GM23248 (cell line): Measurements from ENCODE around the gene CBFA2T2. TPM values are rescaled to one million over a fixed set of nuclear protein-coding genes. Genes with fewer than 3 reads are reported as not detected.
A peak's percentile ranks its signal among the peaks of the same experiment; 100 is the strongest.
"Not testable (repeated sequence)": the region's sequence is repeated elsewhere in the genome, so short reads cannot be mapped to it uniquely, and the experiment has no call there.

Experiments
- DNase-seq: peaks from one replicate; pipeline ENCODE4 v3.0.0-alpha.2; 2015
- H2AFZ ChIP-seq: fragments of 200-600 bp; sonication (generic); 2 replicates; pipeline ENCODE4 v1.6.1; 2016; ENCODE audit warnings: antibody characterized with exemption
- H3F3A ChIP-seq: fragments of 200-600 bp; sonication (generic); 2 replicates; pipeline ENCODE4 v1.6.1; 2016; ENCODE audit warnings: mild to moderate bottlenecking, antibody characterized with exemption, mixed run types; ENCODE audit not compliant: insufficient read depth
- H3K27ac ChIP-seq: fragments of 200-600 bp; sonication (generic); 2 replicates; pipeline ENCODE4 v1.5.1; 2016; ENCODE audit warnings: mild to moderate bottlenecking
- H3K27me3 ChIP-seq: fragments of 200-600 bp; sonication (generic); replicated peaks from 2 replicates; pipeline ENCODE4 v1.6.1; 2016; ENCODE audit warnings: mild to moderate bottlenecking; ENCODE audit not compliant: insufficient read depth
- H3K36me3 ChIP-seq: fragments of 200-600 bp; sonication (generic); 2 replicates; pipeline ENCODE4 v1.6.1; 2016; ENCODE audit warnings: low read depth, mild to moderate bottlenecking
- H3K4me1 ChIP-seq: fragments of 200-600 bp; sonication (generic); 2 replicates; pipeline ENCODE4 v1.6.1; 2016; ENCODE audit warnings: mild to moderate bottlenecking; ENCODE audit not compliant: insufficient read depth
- H3K4me2 ChIP-seq: fragments of 200-600 bp; sonication (generic); one replicate; pipeline ENCODE4 v1.6.1; 2016; ENCODE audit warnings: mild to moderate bottlenecking; ENCODE audit not compliant: unreplicated experiment
- H3K4me3 ChIP-seq: fragments of 200-600 bp; sonication (generic); 2 replicates; pipeline ENCODE4 v1.5.1; 2016; ENCODE audit warnings: mild to moderate bottlenecking
- H3K79me2 ChIP-seq: fragments of 200-600 bp; sonication (generic); 2 replicates; pipeline ENCODE4 v1.6.1; 2016; ENCODE audit warnings: mild to moderate bottlenecking; ENCODE audit not compliant: insufficient read depth
- H3K9ac ChIP-seq: fragments of 200-600 bp; sonication (generic); 2 replicates; pipeline ENCODE4 v1.6.1; 2016; ENCODE audit warnings: mild to moderate bottlenecking
- H3K9me2 ChIP-seq: fragments of 200-600 bp; sonication (generic); 2 replicates; pipeline ENCODE4 v1.6.1; 2016; ENCODE audit warnings: mixed run types, mild to moderate bottlenecking, moderate library complexity; ENCODE audit not compliant: insufficient read depth
- H3K9me3 ChIP-seq: fragments of 200-600 bp; sonication (generic); one replicate; pipeline ENCODE4 v1.6.1; 2017; ENCODE audit warnings: low read depth
- H4K20me1 ChIP-seq: fragments of 200-600 bp; sonication (generic); 2 replicates; pipeline ENCODE4 v1.6.0; 2016; ENCODE audit not compliant: insufficient read depth
- EZH2 ChIP-seq: fragments of 200-600 bp; sonication (generic); IDR thresholded peaks from 2 replicates; pipeline ENCODE4 v1.6.1; 2018; ENCODE audit warnings: antibody characterized with exemption, mild to moderate bottlenecking; ENCODE audit not compliant: insufficient read depth, poor library complexity, severe bottlenecking
- EZH2phosphoT487 ChIP-seq: fragments of 200-600 bp; sonication (generic); IDR thresholded peaks from 2 replicates; pipeline ENCODE4 v1.6.1; 2018; ENCODE audit warnings: antibody characterized with exemption, moderate library complexity, mild to moderate bottlenecking, low read depth; ENCODE audit not compliant: insufficient read depth
- WGBS, 2 experiments: methylation state at CpG; one replicate each; pipeline ENCODE4 v1.1.6; 2015 to 2017; ENCODE audit warnings: low lambda C conversion rate in 2 of 2, low coverage in 1 of 2; ENCODE audit errors: missing lambda C conversion rate in 2 of 2; 5-methylcytosine and 5-hydroxymethylcytosine counted together
- in situ Hi-C: fragments of 300-500 bp; cut with MboI; formaldehyde crosslinking; loops from 2 replicates; pipeline ENCODE4 v1.15.0; 2020
- polyA plus RNA-seq: library from polyadenylated mRNA; unstranded; fragments of >200 nt; fragmentation: Nextera tagmentation; extraction: Ambion mirVana; gene quantifications from 2 replicates; pipeline ENCODE4 v1.2.1, GENCODE V29; 2016
- total RNA-seq: library from RNA; depleted of rRNA; stranded (reverse); fragments of >200 nt; shearing (Covaris generic); gene quantifications from 2 replicates; pipeline ENCODE4 v1.2.3, GENCODE V29; 2014

Gene CBFA2T2
- total and polyA plus RNA-seq, 2 experiments from 2014 or later = 5.3 to 8.7 TPM

DNA sequence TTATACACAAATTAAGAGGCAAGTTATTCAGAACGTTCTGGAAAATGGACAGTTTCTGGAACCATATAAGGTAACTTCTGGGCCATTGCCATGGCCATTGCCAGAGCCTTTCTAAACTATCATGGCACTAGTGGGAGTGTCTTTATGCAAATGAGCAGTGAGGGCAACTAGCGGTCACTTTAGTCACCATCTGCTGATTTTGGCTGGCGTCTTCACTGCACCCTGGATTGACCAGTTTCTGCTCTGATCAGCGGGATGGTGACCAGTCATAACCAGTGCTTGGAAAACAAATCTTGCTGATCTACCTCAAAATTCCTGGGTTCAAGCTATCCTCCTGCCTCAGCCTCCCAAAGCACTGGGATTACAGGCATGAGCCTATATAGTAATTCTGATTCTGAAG is 39.0 kb upstream of the CBFA2T2 start:
- Histone ChIP-seq H3K27me3 (no peaks in the 10 kb centered on the region), H3K9ac (no peak overlapping the region)
- in situ Hi-C loops = no loop called here

DNA sequence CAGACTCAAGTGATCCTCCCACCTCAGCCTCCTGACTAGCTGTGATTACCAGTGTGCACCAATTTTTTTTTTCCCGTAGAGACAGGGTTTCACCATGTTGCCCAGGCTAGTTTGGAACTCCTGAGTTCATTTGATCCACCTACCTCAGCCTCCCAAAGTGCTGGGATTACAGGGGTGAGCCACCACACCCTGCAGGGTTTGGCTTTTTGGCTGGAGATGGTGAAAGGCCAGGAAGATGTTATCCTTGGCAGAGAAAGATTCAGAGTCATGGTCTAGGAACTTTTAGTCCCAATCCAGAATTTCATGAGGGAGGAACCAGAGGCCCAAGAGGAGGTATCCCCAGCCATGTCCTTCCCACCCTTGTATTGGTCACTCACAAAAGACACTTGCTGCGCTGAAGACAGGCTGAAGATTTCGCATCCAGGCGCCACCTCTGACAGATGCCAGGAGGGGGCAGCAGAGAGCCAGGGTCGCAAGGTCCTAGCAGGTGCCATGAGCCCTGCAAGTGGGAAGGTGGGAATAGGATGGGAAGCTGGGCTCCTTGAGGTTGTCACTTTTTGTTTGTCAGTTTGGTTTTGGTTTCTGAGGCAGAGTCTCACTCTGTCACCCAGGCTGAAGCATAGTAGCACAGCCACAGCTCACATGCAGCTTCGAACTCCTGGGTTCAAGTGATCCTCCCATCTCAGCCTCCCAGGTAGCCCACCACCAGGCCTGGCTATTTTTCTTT is 32.8 kb upstream of the CBFA2T2 start:
- H3K9me3 ChIP-seq, H3F3A ChIP-seq, H3K27me3 ChIP-seq, H3K4me3 ChIP-seq, H4K20me1 ChIP-seq, H2AFZ ChIP-seq, H3K4me1 ChIP-seq, H3K79me2 ChIP-seq, H3K9me2 ChIP-seq, H3K36me3 ChIP-seq, in situ Hi-C loops, H3K27ac ChIP-seq, H3K9ac ChIP-seq, H3K4me2 ChIP-seq: not testable (repeated sequence)
- peak; percentile 73 for DNase-seq
- WGBS, 2 experiments = 20% methylated on average over 5 of the region's 6 CpGs

More for the DNA sequence above, 39.0 kb upstream of the CBFA2T2 start:
- H4K20me1 ChIP-seq = no peaks in the 10 kb centered on the region
- H3K9me2 ChIP-seq = no peaks in the 10 kb centered on the region
- H3K4me1 ChIP-seq = no peaks in the 10 kb centered on the region
- H3K9me3 ChIP-seq = no peaks in the 10 kb centered on the region
- no peak overlapping the region for H3K27ac ChIP-seq
- H3K36me3 ChIP-seq = no peaks in the 10 kb centered on the region
- no peak for TF ChIP-seq EZH2
- no peak for TF ChIP-seq EZH2phosphoT487
- peak; percentile 33 for DNase-seq
- no peak overlapping the region for H2AFZ ChIP-seq
- 80 to 81% methylated on average over 4 of the region's 4 CpGs for WGBS, 2 experiments
- no peaks in the 10 kb centered on the region for H3F3A ChIP-seq
- no peaks in the 10 kb centered on the region for H3K79me2 ChIP-seq
- H3K4me2 ChIP-seq = no peak overlapping the region
- H3K4me3 ChIP-seq = no peak overlapping the region

- Histone ChIP-seq H3K36me3 (no peaks in the 10 kb centered on the region), H4K20me1 (no peaks in the 10 kb centered on the region), H2AFZ (no peak overlapping the region), H3K27me3 (no peaks in the 10 kb centered on the region), H3K9ac (no peak overlapping the region), H3K4me3 (no peak overlapping the region), H3F3A (no peaks in the 10 kb centered on the region), H3K4me1 (no peaks in the 10 kb centered on the region), H3K9me2 (no peaks in the 10 kb centered on the region), H3K4me2 (no peak overlapping the region), H3K27ac (no peak overlapping the region), H3K79me2 (no peaks in the 10 kb centered on the region), H3K9me3 (no peaks in the 10 kb centered on the region)
- in situ Hi-C loops = no loop called here
- WGBS, 2 experiments = 73 to 76% methylated on average over 7 of the region's 7 CpGs
- no peak for DNase-seq
- TF ChIP-seq EZH2phosphoT487 (no peak), EZH2 (no peak)
These were observed 30.3 kb upstream of the CBFA2T2 start for GRCh38 chr20:33459599-33459998.

DNA sequence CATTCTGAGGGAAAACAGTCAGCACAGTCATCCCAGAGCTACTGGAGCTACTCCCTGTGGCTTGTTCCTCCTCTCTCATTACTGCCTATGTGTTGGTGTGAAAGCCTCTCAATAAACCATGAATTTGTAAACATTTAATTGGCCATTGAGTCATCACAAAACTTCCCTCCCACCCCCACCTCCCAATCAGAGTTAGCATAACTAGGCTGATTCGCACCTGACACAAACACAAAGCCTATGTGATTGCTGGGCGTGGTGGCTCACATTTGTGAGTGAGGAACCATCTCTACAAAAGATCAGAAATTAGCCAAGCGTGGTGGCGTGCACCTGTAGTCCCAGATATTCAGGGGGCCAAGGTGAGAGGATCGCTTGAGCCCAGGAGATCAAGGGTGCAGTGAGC is 29.2 kb upstream of the CBFA2T2 start:
- H4K20me1 ChIP-seq = no peaks in the 10 kb centered on the region
- H3K9me2 ChIP-seq = no peaks in the 10 kb centered on the region
- H3K4me2 ChIP-seq = no peak overlapping the region
- no peak overlapping the region for H3K27ac ChIP-seq
- no peaks in the 10 kb centered on the region for H3F3A ChIP-seq
- no peak for DNase-seq
- no peak overlapping the region for H3K4me3 ChIP-seq
- no peaks in the 10 kb centered on the region for H3K9me3 ChIP-seq
- H3K4me1 ChIP-seq = no peaks in the 10 kb centered on the region
- 91 to 96% methylated on average over 5 of the region's 5 CpGs for WGBS, 2 experiments
- TF ChIP-seq EZH2 (no peak), EZH2phosphoT487 (no peak)
- H3K27me3 ChIP-seq = no peaks in the 10 kb centered on the region
- no peaks in the 10 kb centered on the region for H3K79me2 ChIP-seq
- H3K9ac ChIP-seq = no peak overlapping the region
- H2AFZ ChIP-seq = no peak overlapping the region
- H3K36me3 ChIP-seq = no peaks in the 10 kb centered on the region
- in situ Hi-C loops = loop anchor here (10.0 kb wide), 1 partner anchor 194 kb away; no protein-coding TSS in a partner anchor
